ES-I3 (cell line): ENCODE measurements around the gene KLF5.
A peak's percentile ranks its signal among the peaks of the same experiment; 100 is the strongest.

Source experiments
- H3K36me3 ChIP-seq: 2 replicates; pipeline ENCODE4 v1.6.1; 2013; ENCODE audit warnings: mild to moderate bottlenecking, low read length, control low read depth, moderate library complexity; ENCODE audit not compliant: insufficient read depth
- H3K4me1 ChIP-seq: 2 replicates; pipeline ENCODE4 v1.6.1; 2013; ENCODE audit warnings: mild to moderate bottlenecking, control low read depth, low read length; ENCODE audit not compliant: insufficient read depth
- H3K9ac ChIP-seq: 2 replicates; pipeline ENCODE4 v1.6.1; 2013; ENCODE audit warnings: low read depth, mild to moderate bottlenecking, low read length, moderate library complexity
- H3K9me3 ChIP-seq: 2 replicates; pipeline ENCODE4 v1.6.1; 2013; ENCODE audit warnings: mild to moderate bottlenecking, low read length, moderate library complexity; ENCODE audit not compliant: control insufficient read depth, insufficient read depth

Gene KLF5

DNA sequence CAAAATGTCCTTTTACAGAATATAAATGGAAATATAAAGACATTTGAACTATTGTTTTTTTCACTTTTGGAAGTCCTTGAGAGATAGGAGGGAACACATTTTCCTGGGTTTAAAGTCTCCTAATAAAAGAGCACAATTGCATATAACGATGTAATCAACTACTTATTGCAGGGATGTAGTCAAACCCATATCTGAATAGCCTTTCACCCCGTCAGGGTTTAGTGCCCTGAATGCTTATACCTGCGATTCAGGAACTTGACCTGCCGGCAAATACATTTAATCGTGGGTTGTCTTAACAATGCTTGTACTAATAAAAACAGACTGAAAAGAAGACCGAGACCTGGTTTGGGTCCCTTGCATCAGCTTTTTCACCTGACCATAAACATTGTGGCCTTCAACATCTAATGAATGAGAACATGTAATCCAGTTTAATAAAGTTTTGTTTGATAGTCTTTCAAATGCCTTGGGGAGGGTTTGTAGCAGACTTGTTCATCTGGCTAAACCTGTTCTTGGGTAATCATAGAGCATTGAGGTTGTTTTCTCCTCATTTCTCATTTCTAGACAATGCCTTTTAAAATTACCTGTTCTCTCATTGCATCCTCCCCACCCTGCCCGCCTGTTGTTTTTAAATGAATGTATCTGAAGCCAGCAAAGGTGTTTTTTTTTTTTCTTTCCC, 7.0 kb downstream of the KLF5 start:
- H3K4me1 ChIP-seq: peaks cover 29% of the 10 kb centered on the region
- no peak overlapping the region for H3K9ac ChIP-seq
- H3K36me3 ChIP-seq: peaks cover 8% of the 10 kb centered on the region

DNA sequence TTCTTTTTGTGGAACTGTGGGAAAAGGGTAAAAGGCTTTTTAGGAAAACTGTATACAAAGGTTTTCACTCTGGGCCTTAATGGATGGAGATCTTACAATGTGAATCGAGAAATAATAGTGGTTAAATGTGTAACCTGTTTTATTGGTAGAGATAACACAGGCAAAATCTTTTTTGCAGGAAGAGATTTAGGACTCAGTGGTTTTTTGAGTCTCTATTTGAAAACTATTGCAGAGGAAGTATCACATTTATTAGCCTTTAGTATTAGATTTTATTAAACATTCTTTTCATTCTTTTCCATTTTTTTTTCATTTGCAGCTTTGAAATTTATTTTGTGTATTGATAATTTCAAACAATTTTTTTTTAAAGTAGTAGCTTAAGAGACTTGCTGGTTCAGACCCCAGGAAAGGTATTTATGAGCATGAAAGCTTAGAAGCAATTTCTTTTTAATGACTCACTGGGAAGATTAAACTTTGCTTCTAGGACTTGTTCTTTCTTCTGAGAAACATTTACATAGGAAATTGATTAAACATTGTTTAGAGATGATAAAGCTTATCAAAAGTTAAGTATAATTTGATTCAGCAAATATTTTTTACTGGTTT, 10.5 kb downstream of the KLF5 start:
- Histone ChIP-seq H3K36me3 (no peaks in the 10 kb centered on the region; the same call in 1 of the 2 replicates), H3K9me3 (no peaks in the 10 kb centered on the region), H3K9ac (no peak overlapping the region), H3K4me1 (peaks cover 32% of the 10 kb centered on the region)

More for the DNA sequence above, 7.0 kb downstream of the KLF5 start:
- H3K9me3 ChIP-seq: no peaks in the 10 kb centered on the region

DNA sequence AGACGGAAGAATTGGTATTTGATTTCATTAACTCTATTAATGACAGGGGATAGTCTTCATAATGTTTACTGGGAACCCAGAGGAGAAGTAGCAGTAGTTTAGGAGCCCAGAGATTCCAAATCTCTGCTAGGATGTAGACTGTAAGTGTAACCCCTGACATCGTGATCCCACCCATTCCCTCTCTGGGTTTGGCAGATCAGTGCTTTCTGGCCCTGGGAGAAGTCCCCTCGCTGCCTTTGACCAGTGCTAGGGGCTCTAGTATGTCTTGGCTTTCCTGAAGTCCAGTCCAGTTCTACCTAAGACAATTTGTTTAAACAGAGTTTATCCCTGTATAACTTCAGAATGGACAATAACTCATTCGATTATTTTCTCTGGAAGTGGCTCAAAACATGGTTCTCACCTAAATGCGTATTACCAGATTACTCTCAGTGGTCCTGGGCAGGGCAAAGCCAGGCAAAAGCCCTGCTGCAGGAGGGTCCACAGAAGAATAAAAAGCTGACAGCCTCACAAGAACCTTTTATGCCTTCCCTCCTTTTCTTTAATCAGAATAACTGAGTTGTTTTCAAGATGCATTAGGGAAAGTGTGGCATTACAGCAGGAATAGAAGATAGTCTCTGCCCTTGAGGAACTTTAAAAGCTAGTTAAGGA, 11.8 kb downstream of the KLF5 start:
- peaks cover 35% of the 10 kb centered on the region for H3K4me1 ChIP-seq

DNA sequence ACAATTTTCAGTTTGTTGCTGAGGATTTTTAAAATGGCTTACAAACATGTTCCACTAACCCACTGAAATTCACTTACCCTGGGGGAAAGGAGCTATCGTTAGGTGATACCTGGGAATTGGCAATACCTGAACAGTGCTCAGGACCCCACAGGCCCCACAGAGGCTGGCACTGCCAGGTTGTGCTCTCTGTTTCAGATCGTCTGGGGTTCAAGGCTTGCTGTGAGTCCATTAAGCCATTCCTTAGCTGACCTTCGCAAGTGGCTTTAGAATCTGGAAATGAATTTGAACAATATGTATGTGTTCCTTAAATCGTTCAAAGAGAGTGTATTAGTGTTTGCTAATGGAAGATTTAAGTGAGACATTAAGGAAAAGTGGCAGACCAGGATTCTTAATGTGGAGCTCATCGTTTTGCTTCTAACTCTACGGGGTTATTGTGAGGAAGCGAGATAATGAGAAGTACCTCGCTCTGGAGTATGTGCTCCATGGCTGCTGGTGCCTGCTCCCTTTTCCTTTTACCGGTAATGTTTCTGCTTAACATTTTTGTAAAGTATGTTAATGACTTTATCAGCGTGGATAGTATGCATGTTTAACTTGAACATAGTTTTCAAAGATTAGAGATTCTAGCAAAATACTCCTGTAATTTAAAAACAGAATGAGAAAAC, 13.6 kb downstream of the KLF5 start:
- Histone ChIP-seq H3K36me3 (no peaks in the 10 kb centered on the region), H3K4me1 (peaks cover 45% of the 10 kb centered on the region), H3K9me3 (no peaks in the 10 kb centered on the region), H3K9ac (no peak overlapping the region)

More for the DNA sequence above, 11.8 kb downstream of the KLF5 start:
- Histone ChIP-seq H3K36me3 (no peaks in the 10 kb centered on the region), H3K9ac (no peak overlapping the region), H3K9me3 (no peaks in the 10 kb centered on the region)

DNA sequence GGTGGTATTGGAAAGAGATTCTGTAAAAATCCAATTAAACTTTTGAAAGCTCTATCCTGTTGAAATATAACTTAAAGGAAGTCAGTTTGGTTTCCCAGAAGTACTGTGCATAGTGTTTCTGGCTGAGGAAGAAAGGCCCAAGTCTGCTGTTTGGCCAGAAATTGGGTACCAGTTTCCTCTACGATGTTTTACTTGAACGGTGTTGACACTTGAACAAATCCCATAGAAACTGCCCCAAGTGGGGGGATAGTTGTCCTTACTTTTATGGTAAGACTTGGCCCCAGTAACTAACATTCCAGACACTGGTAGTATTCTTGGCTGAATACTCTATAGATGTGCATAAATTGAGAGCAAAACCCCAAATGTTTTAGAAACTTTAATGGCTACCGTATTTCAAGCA, 14.2 kb downstream of the KLF5 start:
- no peaks in the 10 kb centered on the region for H3K36me3 ChIP-seq

DNA sequence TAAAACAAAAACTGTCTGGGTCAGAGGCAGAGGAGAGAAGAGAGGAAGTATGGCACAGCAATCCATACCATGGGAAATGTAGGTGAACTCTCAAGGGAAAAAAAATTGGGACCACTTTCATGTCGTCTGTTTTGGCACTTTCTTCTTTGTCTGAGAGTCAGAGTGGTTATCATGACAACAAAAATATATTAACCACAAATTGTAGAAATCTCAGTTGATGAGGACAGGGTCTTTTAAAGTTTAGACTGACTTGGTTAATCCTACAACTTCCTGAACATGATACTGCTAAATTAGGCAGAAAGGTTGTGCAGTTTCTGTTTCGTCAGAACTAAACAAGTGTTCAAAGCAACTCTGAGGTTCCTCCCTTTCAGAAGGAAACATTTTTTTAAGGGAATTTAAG, 15.2 kb downstream of the KLF5 start:
- H3K4me1 ChIP-seq: peaks cover 45% of the 10 kb centered on the region
- H3K9me3 ChIP-seq: no peaks in the 10 kb centered on the region
- no peaks in the 10 kb centered on the region for H3K36me3 ChIP-seq
- H3K9ac ChIP-seq: no peak overlapping the region

More for the DNA sequence above, 14.2 kb downstream of the KLF5 start:
- Histone ChIP-seq H3K9ac (no peak overlapping the region), H3K4me1 (peaks cover 45% of the 10 kb centered on the region), H3K9me3 (no peaks in the 10 kb centered on the region)

DNA sequence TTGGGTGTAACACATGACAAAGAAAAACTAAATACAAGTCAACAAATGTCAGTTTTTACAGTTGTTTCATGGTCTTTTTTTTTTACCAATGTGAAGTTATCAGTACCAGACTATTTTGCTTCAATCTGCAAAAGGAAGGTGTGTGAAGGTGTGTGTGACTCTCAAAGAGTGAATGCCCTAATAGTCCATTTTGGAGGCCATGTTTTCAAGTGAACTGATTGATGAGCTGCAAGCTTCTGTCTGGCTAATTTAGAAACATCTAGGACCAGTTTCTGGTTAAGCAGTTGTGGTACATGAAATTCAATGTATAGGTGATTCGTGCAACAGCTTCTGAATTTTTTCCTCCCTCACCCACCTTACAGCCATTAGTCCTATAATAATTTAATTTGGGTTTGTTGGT, 16.1 kb downstream of the KLF5 start:
- Histone ChIP-seq H3K9me3 (no peaks in the 10 kb centered on the region), H3K9ac (peak overlapping the region; percentile 11; the same call in 1 of the 2 replicates), H3K4me1 (peaks cover 45% of the 10 kb centered on the region), H3K36me3 (no peaks in the 10 kb centered on the region)

DNA sequence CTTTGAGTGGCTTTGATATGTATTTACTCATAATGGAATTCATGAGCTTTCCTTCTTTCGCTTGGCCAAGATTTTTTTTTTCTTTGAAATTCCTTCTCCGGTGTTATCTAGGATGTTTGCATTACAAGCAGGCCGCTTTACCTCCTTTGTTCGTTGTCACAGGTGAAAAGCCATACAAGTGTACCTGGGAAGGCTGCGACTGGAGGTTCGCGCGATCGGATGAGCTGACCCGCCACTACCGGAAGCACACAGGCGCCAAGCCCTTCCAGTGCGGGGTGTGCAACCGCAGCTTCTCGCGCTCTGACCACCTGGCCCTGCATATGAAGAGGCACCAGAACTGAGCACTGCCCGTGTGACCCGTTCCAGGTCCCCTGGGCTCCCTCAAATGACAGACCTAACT, 16.7 kb downstream of the KLF5 start:
- Histone ChIP-seq H3K9ac (peak overlapping the region; percentile 11; the same call in 1 of the 2 replicates), H3K9me3 (no peaks in the 10 kb centered on the region), H3K4me1 (peaks cover 45% of the 10 kb centered on the region), H3K36me3 (no peaks in the 10 kb centered on the region)

DNA sequence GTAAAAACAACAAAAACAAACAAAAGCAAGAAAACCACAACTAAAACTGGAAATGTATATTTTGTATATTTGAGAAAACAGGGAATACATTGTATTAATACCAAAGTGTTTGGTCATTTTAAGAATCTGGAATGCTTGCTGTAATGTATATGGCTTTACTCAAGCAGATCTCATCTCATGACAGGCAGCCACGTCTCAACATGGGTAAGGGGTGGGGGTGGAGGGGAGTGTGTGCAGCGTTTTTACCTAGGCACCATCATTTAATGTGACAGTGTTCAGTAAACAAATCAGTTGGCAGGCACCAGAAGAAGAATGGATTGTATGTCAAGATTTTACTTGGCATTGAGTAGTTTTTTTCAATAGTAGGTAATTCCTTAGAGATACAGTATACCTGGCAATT, 17.1 kb downstream of the KLF5 start:
- H3K36me3 ChIP-seq: no peaks in the 10 kb centered on the region
- H3K4me1 ChIP-seq: peaks cover 42% of the 10 kb centered on the region
- no peak overlapping the region for H3K9ac ChIP-seq
- H3K9me3 ChIP-seq: no peaks in the 10 kb centered on the region

DNA sequence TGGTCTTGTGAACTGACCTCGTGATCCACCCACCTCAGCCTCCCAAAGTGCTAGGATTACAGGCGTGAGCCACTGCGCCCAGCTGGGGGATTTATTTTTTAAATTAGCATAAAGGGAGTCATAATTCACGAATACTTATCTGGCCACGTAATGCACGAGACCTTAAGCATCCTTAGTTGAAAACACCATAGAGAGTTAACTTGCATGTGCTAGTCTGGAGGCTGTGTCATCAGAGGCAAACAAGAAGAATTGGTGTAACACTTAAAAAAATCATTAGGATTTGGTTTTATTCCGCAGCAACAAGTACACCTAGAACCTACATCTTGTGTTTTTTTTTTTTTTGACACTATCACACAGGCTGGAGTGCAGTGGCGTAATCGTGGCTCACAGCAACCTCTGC, 19.1 kb downstream of the KLF5 start:
- H3K9ac ChIP-seq: no peak overlapping the region
- no peaks in the 10 kb centered on the region for H3K36me3 ChIP-seq
- no peaks in the 10 kb centered on the region for H3K9me3 ChIP-seq
- peaks cover 37% of the 10 kb centered on the region for H3K4me1 ChIP-seq

DNA sequence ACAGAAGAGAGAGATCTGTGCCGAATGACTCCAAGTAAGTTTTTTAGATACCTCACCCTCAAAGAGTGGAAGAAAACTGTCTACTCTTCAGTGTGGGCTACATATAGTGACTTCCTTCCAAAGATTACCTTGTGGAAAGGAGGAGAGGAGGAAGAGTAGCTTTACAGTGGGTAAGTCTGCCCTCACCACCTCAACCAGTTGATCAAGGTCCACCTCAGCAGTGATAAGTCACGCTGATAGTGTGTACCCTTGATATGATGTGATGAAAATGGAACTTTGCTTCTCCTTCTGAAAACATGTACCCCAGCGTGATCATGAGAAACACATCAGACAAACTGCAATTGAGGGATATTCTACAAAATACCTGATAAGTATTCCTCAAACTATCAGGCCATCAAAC, 20.6 kb downstream of the KLF5 start:
- Histone ChIP-seq H3K9me3 (no peaks in the 10 kb centered on the region), H3K9ac (no peak overlapping the region)

DNA sequence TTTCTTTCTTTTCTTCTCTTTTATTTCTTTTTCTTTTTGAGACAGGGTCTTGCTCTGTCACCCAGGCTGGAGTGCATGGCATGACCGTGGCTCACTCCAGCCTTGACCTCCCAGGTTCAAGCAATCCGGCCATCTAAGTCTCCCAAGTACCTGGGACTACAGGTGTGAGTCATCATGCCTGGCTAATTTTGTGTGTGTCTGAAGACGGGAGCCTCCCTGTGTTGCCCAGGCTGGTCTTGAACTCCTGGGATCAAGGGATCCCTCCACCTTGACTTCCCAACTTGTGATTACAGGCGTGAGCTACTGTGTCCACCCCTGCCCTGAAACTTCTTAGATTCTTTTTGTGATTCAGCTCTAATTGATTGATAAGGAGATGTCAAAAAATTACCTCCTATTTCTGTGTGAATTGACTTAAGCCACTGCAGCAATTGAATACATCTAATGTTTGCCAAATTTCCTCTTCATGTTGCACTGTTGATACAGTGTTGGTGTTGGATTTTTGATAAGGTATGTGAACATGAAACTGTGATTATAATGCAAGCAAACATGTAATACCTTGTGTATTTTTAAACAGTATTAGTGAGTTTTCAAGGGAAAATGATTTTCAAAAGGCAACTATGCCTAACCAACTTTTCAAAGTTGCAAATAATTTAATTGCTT, 22.6 kb downstream of the KLF5 start:
- Histone ChIP-seq H3K9me3 (no peaks in the 10 kb centered on the region), H3K9ac (no peak overlapping the region), H3K36me3 (no peaks in the 10 kb centered on the region), H3K4me1 (peaks cover 9% of the 10 kb centered on the region; the same call in 1 of the 2 replicates)

More for the DNA sequence above, 20.6 kb downstream of the KLF5 start:
- Histone ChIP-seq H3K4me1 (peaks cover 24% of the 10 kb centered on the region), H3K36me3 (no peaks in the 10 kb centered on the region)

DNA sequence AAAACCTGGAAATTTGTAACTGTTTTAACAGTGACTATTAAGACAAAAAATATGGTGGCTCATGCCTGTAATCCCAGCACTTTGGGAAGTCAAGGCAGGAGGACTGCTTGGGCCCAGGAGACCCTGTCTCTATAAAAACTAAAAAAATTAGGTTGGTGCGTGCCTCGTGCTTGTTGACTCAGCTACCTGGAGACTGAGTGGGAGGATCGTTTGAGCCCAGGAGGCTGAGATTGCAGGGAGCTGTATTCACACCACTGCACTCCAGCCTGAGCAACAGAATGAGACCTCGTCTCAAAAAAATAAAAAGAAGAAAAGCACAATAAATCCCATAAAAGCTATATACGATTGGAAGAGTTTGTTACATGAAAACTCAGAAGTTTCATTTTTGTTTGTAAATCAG, 23.7 kb downstream of the KLF5 start:
- no peaks in the 10 kb centered on the region for H3K36me3 ChIP-seq
- peaks cover 6% of the 10 kb centered on the region; the same call in 1 of the 2 replicates for H3K4me1 ChIP-seq
- peaks cover 3% of the 10 kb centered on the region; the same call in 1 of the 2 replicates for H3K9me3 ChIP-seq
- H3K9ac ChIP-seq: no peak overlapping the region

DNA sequence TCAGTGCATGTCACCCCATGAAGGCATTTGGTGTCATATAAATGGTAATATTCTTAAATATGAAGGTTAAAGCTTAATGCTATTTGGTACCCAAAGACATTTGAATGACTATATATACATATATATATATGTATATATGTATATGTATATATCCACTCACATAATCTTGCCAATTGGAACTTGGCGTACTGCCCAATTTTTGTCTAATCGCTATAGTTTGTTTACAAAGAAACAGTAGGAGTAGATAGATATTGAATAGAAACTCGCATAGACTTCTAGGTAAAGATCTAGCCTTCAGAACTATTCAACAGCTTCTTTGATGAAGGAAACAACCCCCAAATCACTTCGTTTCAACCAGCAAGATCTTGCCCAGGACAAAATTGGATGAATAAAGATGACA, 24.1 kb downstream of the KLF5 start:
- H3K9ac ChIP-seq: no peak overlapping the region
- peaks cover 6% of the 10 kb centered on the region; the same call in 1 of the 2 replicates for H3K4me1 ChIP-seq
- no peaks in the 10 kb centered on the region for H3K36me3 ChIP-seq
- H3K9me3 ChIP-seq: peaks cover 6% of the 10 kb centered on the region
